Inflammatory macrophage treated with lipopolysaccharide for 1 hour (primary cell): ENCODE measurements around the gene USP44.

Experiments used
- DNase-seq, 2 donors: peaks; one replicate each; pipeline ENCODE4 v3.0.0-alpha.2; 2020 to 2022

USP44 gene

DNA sequence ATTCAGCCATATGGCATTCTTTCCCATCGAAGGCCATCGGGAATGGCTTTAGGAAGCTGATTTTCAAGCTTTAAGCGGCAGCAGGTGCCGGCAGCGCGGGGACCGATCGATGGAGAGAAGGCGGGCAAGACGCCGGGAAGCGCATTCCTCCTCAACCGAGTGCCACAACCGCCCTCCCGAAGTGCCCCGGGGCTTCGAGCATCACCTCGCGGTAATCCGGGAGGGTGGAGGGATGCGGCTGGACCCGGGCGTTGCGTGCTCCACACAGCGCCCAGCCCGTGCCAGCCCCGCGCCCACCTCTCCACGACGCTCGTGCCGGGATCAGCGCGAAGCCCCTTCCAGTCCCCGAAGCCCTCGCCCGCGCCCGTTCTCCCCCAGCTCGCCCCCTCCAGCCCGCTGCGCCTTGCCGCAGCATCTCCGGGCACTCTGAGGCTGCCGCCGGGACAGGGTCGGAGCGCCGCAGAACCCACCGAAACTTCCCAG lies 3.2 kb downstream of the USP44 start:
- no peak for DNase-seq

DNA sequence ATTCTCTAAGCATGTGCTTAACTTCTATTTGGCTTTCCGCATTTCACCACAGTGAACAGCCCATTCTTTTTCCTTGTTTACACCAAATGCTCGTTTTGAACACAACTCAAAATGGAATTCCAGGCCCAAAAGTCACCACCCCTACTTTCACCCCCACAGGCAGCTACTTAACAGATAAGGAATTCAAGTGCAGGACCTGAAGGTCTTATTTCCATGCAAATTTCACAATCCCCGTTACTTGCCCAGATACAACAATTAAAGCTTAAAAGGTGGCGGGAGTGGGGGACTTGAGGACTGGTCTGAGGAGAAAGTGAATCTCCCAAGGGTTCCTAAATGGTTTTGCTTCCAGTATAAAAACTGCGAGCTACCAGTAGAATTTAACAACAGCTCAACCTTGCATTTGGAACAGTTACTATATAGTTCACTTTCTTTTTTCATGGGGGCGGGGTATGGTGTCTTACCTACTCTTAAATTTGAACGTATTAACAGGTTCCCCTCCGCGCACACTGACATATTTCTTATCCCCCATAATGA lies 3.7 kb downstream of the USP44 start:
- DNase-seq: no peak

DNA sequence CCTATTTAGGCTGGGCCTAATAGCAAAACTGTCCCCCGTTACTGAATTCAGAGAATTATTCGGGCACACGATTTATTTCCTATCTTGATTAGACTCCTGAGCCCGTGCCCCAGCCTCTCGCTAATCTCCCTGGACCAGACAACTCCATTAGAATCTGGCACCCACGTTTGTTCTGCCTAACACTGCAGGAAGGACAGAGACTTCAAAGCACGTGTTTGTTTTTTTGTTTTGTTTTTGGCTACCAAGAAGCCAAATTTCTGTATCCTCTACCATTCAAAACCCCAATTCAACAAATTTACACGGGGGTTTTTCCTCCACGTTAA lies 4.8 kb downstream of the USP44 start:
- no peak for DNase-seq

DNA sequence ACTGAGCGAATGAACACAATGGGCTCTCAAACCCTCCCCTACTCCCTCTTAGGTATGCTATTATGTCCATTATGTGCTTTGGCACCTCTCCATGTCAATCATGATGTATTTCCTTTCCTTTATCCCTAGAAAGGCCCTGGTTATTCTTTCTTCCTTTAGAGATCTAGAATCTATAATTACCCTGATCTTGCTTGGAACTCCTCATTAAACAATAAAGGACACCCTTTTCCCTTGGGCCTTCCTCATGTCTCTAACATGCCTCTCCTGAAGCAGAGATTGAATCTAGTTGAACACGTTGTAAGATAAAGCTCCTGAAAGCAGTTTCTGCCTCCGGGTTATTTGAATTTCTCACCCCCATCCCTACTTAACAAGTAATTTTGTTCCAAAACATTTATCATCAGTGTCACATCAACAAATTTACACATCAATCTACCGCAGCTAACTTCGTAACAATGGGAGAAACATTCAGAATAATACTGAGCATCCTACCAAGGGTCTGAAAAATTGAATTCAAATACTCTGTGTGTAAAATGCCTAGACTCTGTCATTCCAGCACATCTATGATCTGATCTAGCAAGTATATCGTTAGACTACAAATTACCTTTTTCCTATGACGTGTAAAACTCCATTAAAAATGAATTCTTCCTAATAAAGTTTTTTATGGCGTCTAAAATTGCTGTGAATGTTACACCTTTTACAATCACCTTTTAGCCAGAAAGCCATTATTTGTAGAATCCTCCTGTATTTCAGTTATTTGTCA lies 5.4 kb downstream of the USP44 start:
- DNase-seq: no peak

DNA sequence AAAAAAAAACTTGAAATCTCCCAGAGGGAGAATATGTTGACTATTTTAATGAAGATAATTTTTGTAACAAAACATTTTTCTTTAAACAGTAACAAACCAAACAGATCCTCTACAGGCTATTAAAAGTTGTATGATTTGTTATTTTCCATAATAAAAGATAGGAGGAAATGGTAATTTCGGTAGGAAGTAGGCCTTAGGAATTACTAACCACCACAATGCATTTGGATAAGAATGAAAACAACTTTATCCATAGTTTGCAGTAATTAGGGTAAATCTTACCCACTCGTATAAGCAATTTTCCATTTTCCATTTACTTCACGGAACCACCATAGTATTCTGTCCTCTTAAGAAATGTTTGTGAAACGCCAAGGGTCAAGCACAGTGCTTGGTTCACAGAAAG lies 6.0 kb downstream of the USP44 start:
- no peak for DNase-seq

DNA sequence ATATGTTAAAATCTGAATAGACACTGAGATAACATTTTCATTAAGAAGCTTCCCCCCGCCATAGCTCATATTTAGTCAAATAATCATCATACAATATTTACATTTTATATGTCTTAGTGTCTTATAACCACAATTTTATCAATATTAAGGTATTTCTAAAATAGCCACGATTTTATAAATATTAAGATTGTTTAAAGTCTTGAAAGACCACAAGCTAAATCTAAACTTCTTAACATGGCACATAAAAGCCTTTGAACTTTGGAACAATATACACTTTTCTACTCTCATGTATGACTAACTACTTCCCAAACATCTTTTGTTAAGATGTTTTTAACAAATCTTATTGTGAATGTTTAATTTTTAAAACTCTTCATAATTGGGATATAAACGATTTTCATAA lies 6.5 kb downstream of the USP44 start:
- no peak for DNase-seq

DNA sequence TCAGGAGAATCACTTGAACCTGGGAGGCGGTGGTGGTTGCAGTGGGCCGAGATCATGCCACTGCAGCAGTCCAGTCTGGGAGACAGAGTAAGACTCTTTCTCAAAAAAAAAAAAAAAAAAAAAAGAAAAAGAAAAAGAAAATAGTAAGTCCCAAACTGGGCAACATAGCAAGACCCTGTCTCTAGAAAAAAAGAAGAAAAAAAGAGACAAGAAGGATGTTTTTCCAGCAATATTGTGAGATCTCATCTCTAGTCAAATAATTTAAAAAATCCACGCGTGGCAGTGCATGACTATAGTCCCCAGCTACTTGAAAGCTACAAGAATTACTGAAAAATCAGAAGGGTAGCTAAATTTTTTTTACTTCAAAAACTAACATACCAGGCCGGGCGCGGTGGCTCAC lies 8.0 kb downstream of the USP44 start:
- no peak for DNase-seq

DNA sequence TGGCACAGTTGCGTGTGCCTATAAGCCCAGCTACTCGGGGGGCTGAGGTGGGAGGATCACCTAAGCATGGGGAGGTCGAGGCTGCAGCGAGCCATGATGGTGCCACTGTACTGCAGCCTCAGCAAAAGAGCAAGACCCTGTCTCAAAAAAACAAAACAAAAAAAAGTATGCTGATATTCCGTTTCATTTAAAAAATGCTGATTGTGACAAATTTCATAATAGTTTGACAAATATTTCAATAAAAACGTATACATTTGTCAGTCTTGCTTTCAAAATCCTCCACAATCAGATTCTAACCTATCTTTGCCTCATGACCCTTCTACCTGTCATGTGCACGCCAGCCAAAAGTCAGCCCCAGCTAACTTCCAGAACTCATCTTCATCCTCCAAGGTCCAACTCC lies 9.8 kb downstream of the USP44 start:
- no peak for DNase-seq

DNA sequence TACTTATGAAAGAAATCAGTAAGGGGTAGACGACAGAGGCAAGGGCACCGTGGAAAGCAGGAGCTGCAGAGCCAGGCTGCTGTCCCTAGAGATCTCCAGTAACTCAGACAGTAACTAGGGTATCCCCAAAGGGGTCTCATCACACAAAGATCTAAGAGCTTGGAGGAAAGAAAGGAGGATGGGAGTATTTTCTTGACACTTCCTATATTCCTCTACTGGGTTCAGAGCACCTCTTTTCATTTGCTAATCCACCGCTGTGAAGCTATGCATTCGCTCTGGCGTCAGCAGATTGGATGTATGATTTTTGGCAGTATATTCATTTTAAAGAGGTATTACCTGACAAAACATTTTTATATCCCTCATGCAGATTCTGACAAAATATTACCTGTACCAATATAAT lies 12.6 kb downstream of the USP44 start:
- DNase-seq: no peak

DNA sequence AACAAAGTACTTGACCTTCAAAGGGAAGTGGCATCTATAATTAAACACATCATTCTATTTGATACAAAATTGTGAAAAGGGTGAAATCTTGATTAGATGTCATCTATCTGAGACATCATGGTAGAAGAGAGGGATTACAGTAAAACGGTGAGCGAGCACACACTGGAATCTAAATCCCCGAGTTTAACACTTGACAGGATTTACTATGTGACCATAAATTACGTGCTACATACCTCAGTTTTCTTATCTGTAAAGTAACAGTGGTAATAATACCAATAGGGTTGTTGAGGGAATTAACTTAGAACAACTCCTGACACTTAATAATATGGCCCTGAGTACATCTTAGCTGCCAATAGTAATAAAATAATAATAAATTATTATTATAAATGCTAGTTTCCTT lies 13.3 kb downstream of the USP44 start:
- no peak for DNase-seq

DNA sequence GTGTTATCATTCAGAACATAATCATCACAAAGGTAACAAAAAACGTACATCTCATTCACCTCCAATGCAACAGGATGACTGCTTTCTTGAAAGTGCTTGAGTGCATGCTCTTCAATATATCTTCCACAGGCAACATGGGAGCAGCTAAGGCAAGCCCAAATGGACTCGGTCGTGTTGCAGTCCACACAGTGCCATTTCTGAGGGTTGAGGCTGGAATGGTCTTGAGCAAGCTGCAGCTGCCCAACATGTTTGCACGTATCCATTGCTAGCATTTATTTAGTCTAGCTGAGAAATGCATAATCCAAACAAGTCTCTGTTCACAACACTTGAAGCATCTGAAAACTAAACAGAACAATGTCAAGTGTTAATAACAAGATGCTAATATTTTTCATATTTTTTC lies 17.3 kb downstream of the USP44 start:
- no peak for DNase-seq

DNA sequence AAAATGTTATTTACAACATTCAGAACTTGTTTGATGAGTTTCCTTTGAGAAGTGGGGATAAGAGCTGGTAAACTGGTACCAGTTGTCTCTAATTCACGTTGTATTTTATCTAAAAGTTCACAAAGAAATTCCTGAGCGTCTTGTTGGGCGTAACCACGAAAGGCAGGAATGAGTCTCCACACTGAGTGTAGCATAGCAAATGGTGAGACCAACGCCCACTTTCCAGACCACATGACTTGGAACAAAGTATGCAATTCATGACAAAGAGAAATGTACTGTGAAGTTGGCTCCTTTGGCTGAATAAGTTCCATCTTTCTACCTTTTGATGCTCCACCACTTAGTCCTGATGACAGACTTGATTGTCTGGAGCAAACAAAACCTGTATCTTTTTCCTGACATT lies 18.4 kb downstream of the USP44 start:
- DNase-seq: no peak

DNA sequence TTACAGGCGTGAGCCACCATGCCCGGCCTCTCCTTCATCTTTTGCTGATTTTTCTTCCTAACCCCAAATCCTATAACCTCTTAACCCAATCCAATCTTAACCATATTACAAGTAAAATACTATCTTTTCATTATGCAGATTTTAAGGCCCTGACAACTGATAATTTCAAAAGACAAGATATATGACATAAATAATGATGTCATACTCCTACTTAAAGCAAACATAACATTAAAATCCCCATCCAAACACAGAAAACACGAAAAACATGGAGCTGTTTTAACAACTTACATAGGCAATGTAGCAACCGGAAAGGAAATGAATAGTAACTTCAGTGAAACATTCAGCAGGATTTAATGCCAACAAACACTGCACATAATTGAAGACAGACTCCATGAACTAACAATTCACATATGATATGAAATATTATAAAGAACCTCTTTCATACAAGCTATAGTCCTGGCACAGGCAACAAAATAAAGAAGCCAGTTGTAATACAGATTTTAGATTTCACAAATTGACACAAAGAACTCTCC lies 21.5 kb downstream of the USP44 start:
- DNase-seq: no peak

DNA sequence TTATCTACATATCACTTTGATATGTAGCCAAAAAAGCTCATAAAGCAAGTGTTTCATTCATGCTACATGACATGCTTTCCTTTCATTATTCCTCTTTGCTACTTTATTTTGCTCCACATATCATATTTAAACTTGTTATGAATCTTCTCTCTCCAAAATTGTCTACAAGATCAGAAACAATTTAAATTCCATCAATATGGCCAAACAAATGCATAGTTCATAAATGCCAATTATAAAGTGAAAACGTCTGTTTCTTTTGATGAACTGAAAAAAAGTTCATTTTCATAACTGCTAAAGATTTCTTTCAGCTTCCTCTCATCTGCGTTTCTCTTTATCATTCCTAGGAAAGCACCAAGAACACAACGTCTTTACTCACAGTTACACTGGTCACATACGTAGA lies 22.8 kb downstream of the USP44 start:
- no peak for DNase-seq

DNA sequence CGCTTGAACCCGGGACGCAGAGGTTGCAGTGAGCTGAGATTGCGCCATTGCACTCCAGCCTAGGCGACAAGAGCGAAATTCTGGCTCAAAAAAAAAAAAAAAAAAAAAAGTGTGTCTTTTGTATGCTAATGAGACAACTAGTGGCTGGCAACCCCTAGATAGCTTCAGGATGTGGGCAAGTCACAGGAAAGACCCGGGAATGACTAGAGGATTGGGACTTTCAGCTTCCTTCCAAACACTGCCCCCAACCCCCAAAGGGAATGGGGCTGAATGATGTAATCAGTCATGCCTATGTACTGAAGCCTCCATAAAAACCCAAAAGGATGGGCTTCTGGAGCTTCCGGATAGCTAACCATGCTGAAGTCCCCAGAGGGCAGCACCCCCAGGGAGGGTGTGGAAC lies 28.6 kb downstream of the USP44 start:
- no peak for DNase-seq

DNA sequence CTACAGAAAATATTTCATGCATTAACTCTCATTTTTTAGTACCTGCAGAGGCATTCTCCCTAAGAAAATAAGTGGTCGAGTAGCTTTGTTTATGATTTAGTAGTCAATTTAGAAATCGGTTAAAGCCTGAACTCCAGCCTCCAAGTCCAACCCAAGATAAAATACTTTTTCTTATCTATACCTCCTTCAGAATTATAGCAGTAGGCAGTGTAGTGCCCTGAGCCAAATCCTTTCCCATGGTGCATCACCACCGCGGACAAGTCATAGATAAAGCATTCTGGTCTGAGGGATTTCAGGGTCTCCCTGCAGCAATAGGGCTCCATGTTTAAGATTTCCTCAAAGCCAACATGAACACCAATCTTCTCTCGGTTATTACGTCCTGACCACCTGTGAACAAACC lies 30.5 kb downstream of the USP44 start:
- no peak for DNase-seq

DNA sequence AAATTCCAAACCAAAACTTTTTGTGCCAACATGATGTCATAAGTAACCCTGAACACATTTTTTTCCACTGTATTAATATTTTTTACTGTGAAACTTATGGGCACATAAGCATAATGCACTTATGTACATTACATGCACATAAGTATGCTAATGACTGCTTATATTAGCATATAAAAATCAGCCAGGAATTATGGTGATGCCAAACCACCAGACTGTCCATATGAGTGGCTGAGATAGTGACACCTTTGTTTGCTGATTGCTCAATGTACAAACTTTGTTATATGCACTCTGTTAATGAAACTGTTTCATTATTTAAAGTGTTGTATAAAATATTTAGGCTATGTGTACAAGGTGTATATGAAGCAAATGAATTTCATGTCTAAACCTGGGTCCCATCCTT lies 32.3 kb downstream of the USP44 start:
- no peak for DNase-seq

DNA sequence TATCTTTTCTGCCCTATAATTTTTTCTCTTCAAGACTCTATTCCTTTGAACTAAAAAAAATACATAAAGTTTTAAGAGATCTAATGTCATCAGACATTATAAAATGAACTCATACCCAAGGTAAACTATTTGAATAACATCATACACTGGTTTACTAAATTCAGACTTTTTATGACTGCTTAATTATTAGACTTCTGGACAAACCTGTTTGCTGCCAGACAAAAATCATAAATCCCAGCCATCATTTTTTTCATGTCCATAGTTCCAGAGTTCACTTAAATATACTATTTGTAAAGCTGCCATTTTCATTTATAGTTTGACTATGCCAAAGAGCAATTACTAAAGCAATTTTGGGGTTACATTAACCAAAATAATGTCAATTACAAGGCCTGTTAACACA lies 34.0 kb downstream of the USP44 start:
- DNase-seq: no peak

DNA sequence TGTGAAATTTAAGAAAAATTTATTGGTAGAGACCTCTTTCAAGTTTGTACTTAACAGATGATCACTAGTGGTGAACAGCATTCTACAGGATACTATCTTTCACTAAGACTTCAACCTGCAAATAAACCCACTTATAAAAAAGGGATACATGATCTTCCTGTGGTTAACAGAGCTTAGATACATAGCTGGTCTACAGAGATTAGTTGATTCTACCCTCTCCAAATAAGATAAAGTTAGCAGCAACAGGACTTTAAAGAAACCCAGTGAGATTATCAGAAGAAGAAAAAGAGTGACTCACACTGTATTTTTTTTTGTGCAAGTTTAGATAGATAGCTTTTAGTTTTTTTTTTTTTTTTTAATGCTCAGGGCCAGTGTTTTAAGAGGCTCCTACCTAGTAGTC lies 34.5 kb downstream of the USP44 start:
- DNase-seq: no peak

DNA sequence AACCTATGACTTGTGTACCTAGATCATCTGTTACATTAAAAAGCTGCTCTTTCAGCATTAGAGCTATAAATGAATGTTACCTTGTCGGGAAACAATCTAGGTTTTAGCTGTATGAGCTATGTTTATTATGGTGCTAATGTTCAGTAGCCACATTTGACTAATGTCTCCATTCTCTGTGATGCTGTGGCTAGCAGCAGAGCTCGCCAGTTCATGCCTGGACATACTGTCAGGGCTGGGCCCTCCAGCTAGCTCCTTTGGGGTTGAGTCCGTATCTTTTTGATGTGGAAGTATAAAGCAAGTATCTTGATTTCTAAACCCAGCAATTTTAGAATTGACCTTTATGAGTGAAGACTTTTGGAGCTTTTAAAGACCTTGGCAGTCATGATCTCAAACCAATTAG lies 36.1 kb downstream of the USP44 start:
- no peak for DNase-seq

DNA sequence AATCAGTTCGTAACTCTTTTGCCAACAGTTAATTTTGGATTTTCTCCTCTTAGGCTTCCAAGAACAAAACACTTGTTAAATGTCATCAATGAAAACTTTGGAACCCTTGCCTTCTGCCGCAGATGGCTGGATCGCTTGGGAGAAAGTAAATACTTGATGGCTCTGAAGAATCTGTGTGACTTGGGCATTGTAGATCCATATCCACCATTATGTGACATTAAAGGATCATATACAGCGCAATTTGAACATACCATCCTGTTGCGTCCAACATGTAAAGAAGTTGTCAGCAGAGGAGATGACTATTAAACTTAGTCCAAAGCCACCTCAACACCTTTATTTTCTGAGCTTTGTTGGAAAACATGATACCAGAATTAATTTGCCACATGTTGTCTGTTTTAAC lies 37.7 kb downstream of the USP44 start:
- no peak for DNase-seq

DNA sequence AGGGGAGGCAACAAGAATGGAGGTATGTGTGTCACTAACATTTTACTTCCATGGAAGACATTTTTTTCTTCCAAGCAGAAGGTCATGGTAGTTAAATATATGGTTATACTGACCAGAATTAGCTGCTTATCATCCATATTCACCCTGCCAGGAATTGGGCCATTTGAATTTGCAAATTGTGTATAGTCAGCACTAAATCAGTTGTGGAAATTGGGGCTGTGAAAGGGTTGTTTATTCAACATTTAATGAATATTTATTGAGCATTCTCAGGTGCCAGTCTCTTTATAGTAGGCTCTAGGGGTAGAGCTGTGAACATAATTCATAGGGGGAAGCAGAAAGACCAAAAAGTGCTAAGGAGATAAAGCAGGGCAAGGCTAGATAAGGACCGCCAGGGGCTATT lies 39.3 kb downstream of the USP44 start:
- no peak for DNase-seq

DNA sequence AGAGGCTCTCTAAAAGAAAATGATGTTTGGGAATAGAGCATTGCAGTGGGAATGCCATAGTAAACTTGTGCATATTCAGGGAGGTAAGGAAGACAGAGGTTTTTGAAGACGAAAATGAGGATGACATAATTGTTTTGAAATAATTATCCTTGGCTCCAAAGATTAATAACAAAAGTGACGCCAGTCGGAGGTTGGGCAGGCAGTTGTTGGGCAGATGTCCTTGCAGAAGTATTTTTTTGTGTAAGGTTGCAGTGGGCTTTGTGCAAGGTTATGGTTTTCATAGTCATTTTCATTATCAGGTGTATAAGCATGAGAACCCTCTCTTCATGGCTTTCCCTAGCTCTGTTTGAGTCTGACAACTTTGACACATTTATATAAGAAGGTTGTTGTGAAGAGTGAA lies 42.0 kb downstream of the USP44 start:
- no peak for DNase-seq

DNA sequence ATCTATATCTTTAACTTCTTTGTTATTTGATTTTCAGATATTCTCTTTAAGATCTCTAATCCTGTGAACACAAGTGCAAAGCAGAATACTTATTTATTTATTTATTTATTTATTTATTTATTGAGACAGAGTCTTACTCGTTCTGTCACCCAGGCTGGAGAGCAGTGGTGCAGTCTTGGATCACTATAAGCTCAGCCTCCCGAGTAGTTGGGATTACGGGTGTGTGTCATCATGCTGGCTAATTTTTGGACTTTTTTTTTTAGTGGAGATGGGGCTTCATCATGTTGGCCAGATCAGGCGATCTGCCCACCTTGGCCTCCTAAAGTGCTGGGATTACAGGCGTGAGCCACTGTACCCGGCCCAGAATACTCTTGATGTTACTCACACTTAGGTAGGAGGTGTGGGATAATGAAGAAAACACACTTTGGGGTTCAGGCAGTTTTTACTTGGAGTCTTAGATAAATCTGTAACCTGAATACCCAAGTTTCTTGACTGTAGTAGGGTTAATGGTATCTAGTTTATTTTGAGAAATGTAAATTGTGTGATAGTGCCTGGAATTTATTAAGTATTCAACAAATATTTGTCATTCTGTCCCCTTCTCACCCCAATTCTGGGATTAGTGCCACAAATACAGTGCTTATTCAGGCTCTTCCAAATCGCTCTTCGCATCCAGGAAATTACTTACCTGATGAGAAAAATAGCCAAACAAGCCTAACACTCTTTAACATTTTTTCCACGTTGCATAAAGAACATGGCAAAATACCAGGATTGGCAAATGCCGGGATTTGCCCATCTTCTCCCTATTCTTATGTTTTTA lies 44.4 kb downstream of the USP44 start:
- no peak for DNase-seq
